GM12873 (cell line): ENCODE results near the gene KIF5C.

Experiments used
- CTCF ChIP-seq: IDR thresholded peaks from 2 replicates; pipeline ENCODE4 v1.5.1; 2012; ENCODE audit warnings: low read depth, mild to moderate bottlenecking, moderate library complexity, low read length, control low read depth; ENCODE audit not compliant: insufficient read depth; ENCODE audit errors: missing control alignments

The KIF5C gene

GRCh38 chr2:149005471-149006077 is 130.5 kb downstream of the KIF5C start:
- no peak for TF ChIP-seq CTCF

GRCh38 chr2:149006883-149007543 is 132.0 kb downstream of the KIF5C start:
- TF ChIP-seq CTCF = no peak

DNA sequence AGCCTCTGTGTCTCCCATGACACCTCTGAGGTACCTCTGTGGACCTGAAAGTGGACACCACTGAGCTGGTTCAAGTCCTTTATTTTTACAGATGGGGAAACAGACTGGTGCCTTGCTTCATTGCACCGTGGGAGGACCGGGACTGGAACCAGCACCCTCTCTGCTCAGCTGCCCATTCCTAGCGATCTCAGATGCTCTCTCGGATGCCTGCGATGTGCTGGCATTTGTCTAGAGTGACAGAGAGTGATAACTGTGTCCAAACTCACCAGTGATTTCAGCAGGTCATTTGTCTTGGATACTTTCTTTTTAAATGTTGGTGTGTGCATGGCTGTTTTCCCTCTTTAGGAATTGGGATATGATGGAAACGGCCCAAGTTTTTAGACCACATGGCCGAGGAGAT is 133.4 kb downstream of the KIF5C start:
- TF ChIP-seq CTCF = no peak

DNA sequence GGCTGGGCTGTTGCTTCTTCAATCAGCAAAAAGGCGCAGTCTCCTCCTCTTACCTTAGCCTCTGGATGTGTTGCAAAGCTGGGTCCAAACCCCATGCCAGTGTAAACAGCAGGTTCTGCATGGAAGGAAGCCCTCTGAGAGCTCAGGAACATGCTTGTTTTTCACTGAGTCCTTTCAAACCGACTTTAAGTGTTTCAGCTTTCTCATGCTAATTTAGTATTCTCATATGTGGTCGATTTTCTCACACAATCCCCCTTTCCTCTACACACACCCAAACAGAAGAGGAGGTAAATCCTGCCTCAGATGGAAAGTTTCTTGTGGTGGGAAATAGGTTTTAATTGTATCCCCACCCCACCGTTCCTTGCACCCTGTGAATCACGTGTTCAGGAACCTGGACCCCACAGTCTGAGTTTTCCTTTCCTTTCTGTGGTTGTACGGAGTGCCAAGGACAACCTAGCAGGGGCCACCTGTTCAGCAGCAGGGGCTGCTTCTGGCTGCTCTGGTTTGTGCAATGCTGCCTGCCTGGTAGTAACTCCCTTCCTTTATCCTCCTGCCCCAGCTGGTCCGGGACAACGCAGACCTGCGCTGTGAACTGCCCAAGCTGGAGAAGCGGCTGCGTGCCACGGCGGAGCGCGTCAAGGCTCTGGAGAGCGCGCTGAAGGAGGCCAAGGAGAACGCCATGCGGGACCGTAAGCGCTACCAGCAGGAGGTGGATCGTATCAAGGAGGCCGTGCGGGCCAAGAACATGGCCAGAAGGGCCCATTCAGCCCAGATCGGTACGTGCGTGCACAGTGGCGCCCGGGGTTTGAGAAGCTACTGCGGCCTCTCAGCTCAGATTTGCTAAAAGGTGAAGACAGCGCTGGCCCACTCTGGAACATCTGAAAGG is 134.8 kb downstream of the KIF5C start:
- TF ChIP-seq CTCF = no peak

DNA sequence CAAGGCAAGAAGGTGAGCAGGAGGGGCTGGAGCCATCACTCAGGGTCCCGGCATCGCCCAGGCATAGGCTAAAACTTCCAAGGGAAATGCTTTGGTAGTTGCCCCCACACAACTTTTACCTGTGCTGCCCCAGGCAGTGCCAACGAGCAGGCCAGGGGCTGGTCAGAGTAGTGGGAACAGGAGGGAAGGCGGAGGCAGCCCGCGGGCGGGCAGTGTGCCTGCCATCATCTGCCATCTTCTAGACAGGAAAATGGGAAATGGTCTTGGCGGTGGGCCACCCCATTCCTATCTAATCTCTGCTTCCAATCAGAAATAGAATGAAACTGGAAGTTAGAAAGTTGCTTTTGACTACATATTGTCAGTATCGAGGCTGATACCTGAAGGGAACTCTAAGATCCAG is 137.5 kb downstream of the KIF5C start:
- TF ChIP-seq CTCF = no peak

GRCh38 chr2:149015501-149015900 is 140.5 kb downstream of the KIF5C start:
- no peak for TF ChIP-seq CTCF

GRCh38 chr2:149015926-149016563 is 141.0 kb downstream of the KIF5C start:
- TF ChIP-seq CTCF = no peak
